ENCODE measurements around the gene PPP2R2B.

- TF ChIP-seq POLR2A (IDR thresholded peaks at IDR 0.05; ENCODE audit: low read depth, low read length) (no peak), CTCF (IDR thresholded peaks at IDR 0.05; ENCODE audit: extremely low read depth in 1 of 2, insufficient read depth in 1 of 2, low read depth in 1 of 2, low read length in 2 of 2) (no peak), POLR2AphosphoS5 (IDR thresholded peaks at IDR 0.05; ENCODE audit: insufficient read depth, low read depth, low read length) (no peak), MAX (IDR thresholded peaks at IDR 0.05; ENCODE audit: insufficient read depth, insufficient read length) (no peak), GATA2 (IDR thresholded peaks at IDR 0.05; ENCODE audit: insufficient read depth, insufficient read length, low read depth, low read length) (no peak), EZH2 (IDR thresholded peaks at IDR 0.05; ENCODE audit: borderline replicate concordance, low read depth, low read length, severe bottlenecking) (no peak), JUN (IDR thresholded peaks at IDR 0.05; ENCODE audit: borderline replicate concordance, insufficient read depth, insufficient read length, low read depth) (no peak)
Measured at GRCh38 chr5:146682899-146683532, 195.5 kb downstream of the PPP2R2B start.
